Gastroesophageal sphincter (tissue), 4 donors: Measurements from ENCODE around the gene PREB. TPM values are rescaled to one million over a fixed set of nuclear protein-coding genes. Genes with fewer than 3 reads are reported as not detected.

Experiments
- ATAC-seq: fragments of 150-250 bp; one replicate; pipeline ENCODE4 v1.9.1; 2016; ENCODE audit warnings: mild to moderate bottlenecking, moderate library complexity
- H3K27ac ChIP-seq, 4 donors: fragments of 200-600 bp; sonication (generic) in 3 of 4; 1 replicate in 3 of 4; 2 replicates in 1 of 4; pipeline ENCODE4 v1.5.1; 2016 to 2019
- H3K27me3 ChIP-seq: fragments of 200-600 bp; sonication (generic); one replicate; pipeline ENCODE4 v1.5.1; 2019
- H3K36me3 ChIP-seq, 2 donors: fragments of 200-600 bp; sonication (generic); one replicate each; pipeline ENCODE4 v1.5.1; 2019; ENCODE audit warnings: control low read depth in 1 of 2
- H3K4me1 ChIP-seq, 3 donors: fragments of 200-600 bp; sonication (generic); 1 replicate in 2 of 3; 2 replicates in 1 of 3; pipeline ENCODE4 v1.5.1; 2016 to 2019; ENCODE audit warnings: control low read depth in 2 of 3
- H3K4me3 ChIP-seq, 2 donors: fragments of 200-600 bp; sonication (generic); one replicate each; pipeline ENCODE4 v1.5.1; 2019; ENCODE audit warnings: mild to moderate bottlenecking in 1 of 2, moderate library complexity in 1 of 2
- H3K9me3 ChIP-seq, 3 donors: fragments of 200-600 bp; sonication (generic); one replicate each; pipeline ENCODE4 v1.5.1; 2017 to 2019; ENCODE audit warnings: control low read depth in 2 of 3
- CTCF ChIP-seq, 4 experiments: fragments of 200-600 bp in 2 of 4; fragments of 450-650 bp in 2 of 4; sonication (generic) in 1 of 4; IDR thresholded peaks; one replicate each; pipeline ENCODE4 v1.5.1; 2017 to 2019; ENCODE audit warnings: antibody characterized with exemption in 4 of 4, mild to moderate bottlenecking in 2 of 4, moderate library complexity in 2 of 4
- EP300 ChIP-seq: sonication (generic); formaldehyde crosslinking; IDR thresholded peaks from one replicate; pipeline ENCODE4 v1.6.1; 2017; ENCODE audit warnings: antibody characterized with exemption, mild to moderate bottlenecking
- POLR2A ChIP-seq, 2 donors: fragments of 450-650 bp; IDR thresholded peaks; one replicate each; pipeline ENCODE4 v1.6.1; 2017; ENCODE audit warnings: antibody characterized with exemption in 2 of 2, mild to moderate bottlenecking in 2 of 2, moderate library complexity in 1 of 2
- POLR2AphosphoS5 ChIP-seq: sonication (generic); formaldehyde crosslinking; IDR thresholded peaks from one replicate; pipeline ENCODE4 v1.6.1; 2017; ENCODE audit warnings: antibody characterized with exemption
- WGBS, 2 donors: methylation state at CpG; one replicate each; pipeline ENCODE4 v1.1.5; 2018; ENCODE audit warnings: low coverage in 1 of 2; 5-methylcytosine and 5-hydroxymethylcytosine counted together
- total RNA-seq, 4 donors: library from RNA; depleted of rRNA; stranded (reverse); fragments of >200 nt; gene quantifications; one replicate each; pipeline ENCODE4 v1.1.0, GENCODE V29; 2016

The PREB gene
- total RNA-seq, 4 donors from 2014 or later = 47.0 to 83.9 (median 50.8) TPM

GRCh38 chr2:27147935-27148334 is 13.5 kb upstream of the PREB start:
- Histone ChIP-seq H3K4me1 (no peaks in the 10 kb centered on the region), H3K4me3 (no peak overlapping the region), H3K27ac (no peak overlapping the region), H3K27me3 (peaks cover 18% of the 10 kb centered on the region), H3K9me3 (no peaks in the 10 kb centered on the region), H3K36me3 (no peaks in the 10 kb centered on the region)
- ATAC-seq = no peak
- WGBS, 2 donors = 76 to 94% methylated on average over 2 of the region's 8 CpGs
- TF ChIP-seq POLR2AphosphoS5 (no peak), POLR2A (IDR thresholded peaks at IDR 0.05) (no peak), CTCF (IDR thresholded peaks at IDR 0.05) (no peak), EP300 (no peak)

- TF ChIP-seq CTCF (IDR thresholded peaks at IDR 0.05) (no peak), POLR2A (IDR thresholded peaks at IDR 0.05) (no peak), POLR2AphosphoS5 (no peak), EP300 (no peak)
- no peaks in the 10 kb centered on the region for H3K9me3 ChIP-seq
- no peaks in the 10 kb centered on the region for H3K36me3 ChIP-seq
- no peak overlapping the region for H3K27ac ChIP-seq
- H3K27me3 ChIP-seq = peaks cover 33% of the 10 kb centered on the region
- H3K4me1 ChIP-seq = no peaks in the 10 kb centered on the region
- H3K4me3 ChIP-seq = no peak overlapping the region
- ATAC-seq = no peak
- 83% methylated on average over 2 of the region's 2 CpGs for WGBS, 2 donors
These were observed 11.2 kb upstream of the PREB start for GRCh38 chr2:27145682-27146081.

GRCh38 chr2:27143285-27143684 is 8.8 kb upstream of the PREB start:
- Histone ChIP-seq H3K27me3 (peaks cover 15% of the 10 kb centered on the region), H3K36me3 (no peaks in the 10 kb centered on the region), H3K4me3 (no peak overlapping the region), H3K4me1 (no peaks in the 10 kb centered on the region), H3K9me3 (no peaks in the 10 kb centered on the region), H3K27ac (no peak overlapping the region)
- ATAC-seq = no peak
- TF ChIP-seq POLR2A (IDR thresholded peaks at IDR 0.05) (no peak), EP300 (no peak), CTCF (IDR thresholded peaks at IDR 0.05) (no peak), POLR2AphosphoS5 (no peak)
- 17 to 50% methylated on average over 1 of the region's 1 CpG for WGBS, 2 donors

- no peak for TF ChIP-seq POLR2A (IDR thresholded peaks at IDR 0.05)
- TF ChIP-seq POLR2AphosphoS5 = no peak
- TF ChIP-seq EP300 = no peak
- no peak for TF ChIP-seq CTCF (IDR thresholded peaks at IDR 0.05)
- ATAC-seq = no peak
- WGBS, 2 donors = 65 to 85% methylated on average over 3 of the region's 4 CpGs
- Histone ChIP-seq H3K36me3 (no peaks in the 10 kb centered on the region), H3K4me1 (peaks cover 0 to 5% (median 0%) of the 10 kb centered on the region in 3 donors), H3K4me3 (no peak within 1 kb of the TSS), H3K27ac (no peak within 1 kb of the TSS), H3K27me3 (peaks cover 15% of the 10 kb centered on the region), H3K9me3 (no peaks in the 10 kb centered on the region)
These were observed 4.9 kb upstream of the PREB start, which contains the start of gene PRR30 for GRCh38 chr2:27139310-27139709. Gene PRR30, minus strand, starts transcription at chr2:27139410. Its CDS starts 1,081 bp downstream, at chr2:27138329.

- H3K27me3 ChIP-seq = peaks cover 15% of the 10 kb centered on the region
- H3K4me1 ChIP-seq = peaks cover 4 to 16% (median 8%) of the 10 kb centered on the region in 3 donors
- no peak overlapping the region for H3K4me3 ChIP-seq
- 58 to 68% methylated on average over 4 to 6 of the region's 7 CpGs for WGBS, 2 donors
- no peak for TF ChIP-seq POLR2A (IDR thresholded peaks at IDR 0.05)
- TF ChIP-seq POLR2AphosphoS5 = no peak
- TF ChIP-seq CTCF (IDR thresholded peaks at IDR 0.05) = no peak
- TF ChIP-seq EP300 = no peak
- H3K36me3 ChIP-seq = no peaks in the 10 kb centered on the region
- no peaks in the 10 kb centered on the region for H3K9me3 ChIP-seq
- no peak for ATAC-seq
- H3K27ac ChIP-seq = no peak overlapping the region
These were observed 3.7 kb upstream of the PREB start for GRCh38 chr2:27138111-27138510.
